Lower leg skin (tissue), 3 donors: Measurements from ENCODE around the gene HIGD2A.

Experiments used
- CTCF ChIP-seq, 3 donors: fragments of 450-650 bp; IDR thresholded peaks; one replicate each; pipeline ENCODE4 v1.5.1; 2016; ENCODE audit warnings: antibody characterized with exemption in 3 of 3, mild to moderate bottlenecking in 3 of 3, moderate library complexity in 2 of 3
- POLR2A ChIP-seq, 2 donors: fragments of 450-650 bp; IDR thresholded peaks; one replicate each; pipeline ENCODE4 v1.6.1; 2016 to 2017; ENCODE audit warnings: antibody characterized with exemption in 2 of 2, mild to moderate bottlenecking in 1 of 2, moderate library complexity in 1 of 2

GRCh38 chr5:176414704-176415103 is 26.2 kb downstream of the HIGD2A start:
- TF ChIP-seq CTCF (IDR thresholded peaks at IDR 0.05) = no peak
- no peak for TF ChIP-seq POLR2A (IDR thresholded peaks at IDR 0.05)
